ENCODE data around the gene IGLL1.
"Not testable (repeated sequence)": the region's sequence is repeated elsewhere in the genome, so short reads cannot be mapped to it uniquely, and the experiment has no call there.

The IGLL1 gene

DNA sequence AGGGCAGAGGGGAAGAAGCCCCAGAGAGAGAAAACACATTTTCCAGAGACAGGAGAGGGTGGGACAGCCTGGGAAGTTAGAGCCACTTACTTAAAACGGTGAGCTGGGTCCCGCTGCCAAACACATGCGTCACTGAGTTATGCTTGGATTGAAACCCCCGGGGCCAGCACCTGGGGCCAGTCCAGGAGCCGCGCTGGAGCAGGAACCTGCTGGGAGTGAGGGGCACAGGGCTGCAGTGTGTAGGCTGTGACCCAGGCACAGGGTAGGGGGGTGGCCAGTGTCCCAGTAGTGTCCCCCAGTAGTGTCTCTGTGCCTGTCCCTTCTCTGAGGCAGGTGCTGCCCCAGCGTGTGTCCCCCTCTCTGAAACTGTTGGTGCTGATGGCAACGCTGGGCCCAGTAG lies 5.2 kb downstream of the IGLL1 start:
- TF ChIP-seq, protein P1, sequence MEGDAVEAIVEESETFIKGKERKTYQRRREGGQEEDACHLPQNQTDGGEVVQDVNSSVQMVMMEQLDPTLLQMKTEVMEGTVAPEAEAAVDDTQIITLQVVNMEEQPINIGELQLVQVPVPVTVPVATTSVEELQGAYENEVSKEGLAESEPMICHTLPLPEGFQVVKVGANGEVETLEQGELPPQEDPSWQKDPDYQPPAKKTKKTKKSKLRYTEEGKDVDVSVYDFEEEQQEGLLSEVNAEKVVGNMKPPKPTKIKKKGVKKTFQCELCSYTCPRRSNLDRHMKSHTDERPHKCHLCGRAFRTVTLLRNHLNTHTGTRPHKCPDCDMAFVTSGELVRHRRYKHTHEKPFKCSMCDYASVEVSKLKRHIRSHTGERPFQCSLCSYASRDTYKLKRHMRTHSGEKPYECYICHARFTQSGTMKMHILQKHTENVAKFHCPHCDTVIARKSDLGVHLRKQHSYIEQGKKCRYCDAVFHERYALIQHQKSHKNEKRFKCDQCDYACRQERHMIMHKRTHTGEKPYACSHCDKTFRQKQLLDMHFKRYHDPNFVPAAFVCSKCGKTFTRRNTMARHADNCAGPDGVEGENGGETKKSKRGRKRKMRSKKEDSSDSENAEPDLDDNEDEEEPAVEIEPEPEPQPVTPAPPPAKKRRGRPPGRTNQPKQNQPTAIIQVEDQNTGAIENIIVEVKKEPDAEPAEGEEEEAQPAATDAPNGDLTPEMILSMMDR (IDR thresholded peaks at IDR 0.05; ENCODE audit: low read depth, low read length, poor library complexity, severe bottlenecking), result no peak
- TF ChIP-seq EZH2phosphoT487 (IDR thresholded peaks at IDR 0.05; ENCODE audit: borderline replicate concordance, low read length), result no peak
- H3K4me3 ChIP-seq (ENCODE audit: low read length), result no peak overlapping the region
- H3K4me1 ChIP-seq (ENCODE audit: control insufficient read depth, low read length), result no peaks in the 10 kb centered on the region
- no peaks in the 10 kb centered on the region for H3K79me2 ChIP-seq (ENCODE audit: control insufficient read depth, low read length)
- H3K27me3 ChIP-seq (ENCODE audit: control insufficient read depth, low read length), result peaks cover 10% of the 10 kb centered on the region
- H4K20me1 ChIP-seq (ENCODE audit: control insufficient read depth, insufficient read depth, low read depth, low read length), result no peaks in the 10 kb centered on the region
- no peak overlapping the region for H3K27ac ChIP-seq (ENCODE audit: low read depth, low read length)
- H3K9me2 ChIP-seq (replicated peaks; ENCODE audit: control insufficient read depth, low read length), result no peaks in the 10 kb centered on the region
- H3F3A ChIP-seq (ENCODE audit: control insufficient read depth, insufficient read depth), result no peaks in the 10 kb centered on the region
- H3K9me3 ChIP-seq (ENCODE audit: control insufficient read depth, insufficient read depth, low read length), result no peaks in the 10 kb centered on the region
- no peak overlapping the region for H3K4me2 ChIP-seq (ENCODE audit: low read length)
- H3K36me3 ChIP-seq (ENCODE audit: control insufficient read depth, low read length), result no peaks in the 10 kb centered on the region

DNA sequence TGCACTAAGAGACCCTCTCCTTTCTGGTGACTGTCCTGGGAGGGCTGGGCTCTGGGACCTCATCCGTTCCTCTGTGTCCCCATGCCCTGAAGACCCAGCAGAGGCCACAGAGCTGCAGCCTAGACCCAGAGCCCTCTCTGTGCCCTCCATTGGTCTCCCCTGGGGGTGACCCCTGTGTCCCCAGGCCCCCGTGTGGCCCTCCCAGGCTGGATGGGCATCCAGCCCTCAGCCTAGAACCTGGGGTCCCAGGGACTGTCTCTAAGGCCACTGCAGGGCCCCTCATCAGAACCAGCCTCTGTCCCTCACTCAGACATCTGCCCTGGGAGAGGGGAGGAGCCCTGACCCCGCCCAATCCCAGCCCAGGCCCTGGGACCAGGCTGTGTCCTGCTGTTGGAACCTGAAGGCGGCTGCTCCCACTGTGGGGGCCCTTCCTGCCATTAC lies 5.7 kb downstream of the IGLL1 start:
- Histone ChIP-seq H4K20me1 (ENCODE audit: control insufficient read depth, insufficient read depth, low read depth, low read length) (no peaks in the 10 kb centered on the region), H3K9me3 (ENCODE audit: control insufficient read depth, insufficient read depth, low read length) (no peaks in the 10 kb centered on the region), H3K9me2 (replicated peaks; ENCODE audit: control insufficient read depth, low read length) (no peaks in the 10 kb centered on the region), H3K79me2 (ENCODE audit: control insufficient read depth, low read length) (no peaks in the 10 kb centered on the region), H3K4me1 (ENCODE audit: control insufficient read depth, low read length) (no peaks in the 10 kb centered on the region), H3K4me2 (ENCODE audit: low read length) (no peak overlapping the region), H3K36me3 (ENCODE audit: control insufficient read depth, low read length) (no peaks in the 10 kb centered on the region), H3K4me3 (ENCODE audit: low read length) (no peak overlapping the region), H3K27me3 (ENCODE audit: control insufficient read depth, low read length) (peaks cover 9% of the 10 kb centered on the region), H3K27ac (ENCODE audit: low read depth, low read length) (no peak overlapping the region), H3F3A (ENCODE audit: control insufficient read depth, insufficient read depth) (no peaks in the 10 kb centered on the region)
- TF ChIP-seq EZH2phosphoT487 (IDR thresholded peaks at IDR 0.05; ENCODE audit: borderline replicate concordance, low read length), result no peak
- TF ChIP-seq, protein P1 (IDR thresholded peaks at IDR 0.05; ENCODE audit: low read depth, low read length, poor library complexity, severe bottlenecking), result no peak

DNA sequence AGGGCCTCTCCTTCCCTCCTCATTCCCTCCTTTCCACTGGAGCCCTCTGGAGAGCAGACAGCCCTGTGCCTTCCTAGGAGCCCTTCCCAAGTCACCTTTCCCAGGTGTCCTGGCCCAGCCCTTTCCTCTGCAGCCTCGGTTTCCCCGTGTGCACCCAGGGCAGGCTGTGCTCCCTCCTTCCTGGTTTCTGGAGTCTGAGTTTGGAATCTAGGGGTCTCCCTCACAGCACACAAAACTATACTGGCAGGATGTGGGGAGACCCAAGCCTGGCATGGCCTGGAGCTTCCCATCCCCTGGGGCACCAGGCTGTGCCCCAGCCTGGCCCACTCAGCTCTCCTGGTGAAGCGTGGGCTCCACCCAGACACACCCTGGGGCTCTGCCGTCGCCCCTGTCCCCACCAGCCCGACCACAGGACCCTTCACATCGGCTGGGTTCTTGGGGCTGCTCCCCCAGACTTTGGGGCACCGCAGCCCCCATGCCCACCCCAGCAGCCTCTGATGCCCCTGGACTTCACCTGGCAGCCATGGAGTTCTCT lies 6.3 kb downstream of the IGLL1 start:
- not testable (repeated sequence) for H4K20me1 ChIP-seq (ENCODE audit: control insufficient read depth, insufficient read depth, low read depth, low read length); H3K4me1 ChIP-seq (ENCODE audit: control insufficient read depth, low read length); H3F3A ChIP-seq (ENCODE audit: control insufficient read depth, insufficient read depth); H3K4me3 ChIP-seq (ENCODE audit: low read length); H3K9me3 ChIP-seq (ENCODE audit: control insufficient read depth, insufficient read depth, low read length); H3K79me2 ChIP-seq (ENCODE audit: control insufficient read depth, low read length); H3K36me3 ChIP-seq (ENCODE audit: control insufficient read depth, low read length); H3K27me3 ChIP-seq (ENCODE audit: control insufficient read depth, low read length); H3K4me2 ChIP-seq (ENCODE audit: low read length); H3K27ac ChIP-seq (ENCODE audit: low read depth, low read length); H3K9me2 ChIP-seq (replicated peaks; ENCODE audit: control insufficient read depth, low read length)

DNA sequence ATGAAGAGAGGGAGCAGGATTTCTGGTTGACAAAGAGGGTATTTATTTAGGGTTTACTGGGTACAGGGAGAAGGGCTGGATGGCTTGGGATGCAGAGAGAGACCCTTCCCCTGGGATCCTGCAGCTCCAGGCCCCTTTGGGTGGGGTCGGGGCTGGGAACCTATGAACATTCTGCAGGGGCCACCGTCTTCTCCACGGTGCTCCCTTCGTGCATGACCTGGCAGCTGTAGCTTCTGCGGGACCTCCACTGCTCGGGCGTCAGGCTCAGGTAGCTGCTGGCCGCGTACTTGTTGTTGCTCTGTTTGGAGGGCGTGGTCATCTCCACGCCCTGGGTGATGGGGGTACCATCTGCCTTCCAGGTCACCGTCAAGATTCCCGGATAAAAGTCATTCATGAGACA lies 7.0 kb downstream of the IGLL1 start:
- not testable (repeated sequence) for H3K4me2 ChIP-seq (ENCODE audit: low read length); H3K27me3 ChIP-seq (ENCODE audit: control insufficient read depth, low read length); H3K27ac ChIP-seq (ENCODE audit: low read depth, low read length); H3K4me3 ChIP-seq (ENCODE audit: low read length); H3K9me2 ChIP-seq (replicated peaks; ENCODE audit: control insufficient read depth, low read length); H3F3A ChIP-seq (ENCODE audit: control insufficient read depth, insufficient read depth); H4K20me1 ChIP-seq (ENCODE audit: control insufficient read depth, insufficient read depth, low read depth, low read length); H3K4me1 ChIP-seq (ENCODE audit: control insufficient read depth, low read length); H3K36me3 ChIP-seq (ENCODE audit: control insufficient read depth, low read length); H3K79me2 ChIP-seq (ENCODE audit: control insufficient read depth, low read length); H3K9me3 ChIP-seq (ENCODE audit: control insufficient read depth, insufficient read depth, low read length)

Measured in DOHH2 (cell line).